Peyer's patch (tissue), 4 donors: Measurements from ENCODE around the gene MEG3. TPM values are rescaled to one million over a fixed set of nuclear protein-coding genes. Genes with fewer than 3 reads are reported as not detected.

ENCODE experiments used
- DNase-seq, 3 donors: peaks; one replicate each; pipeline ENCODE4 v3.0.0-alpha.2; 2017 to 2019
- H3K27ac ChIP-seq, 4 donors: fragments of 200-600 bp; sonication (generic); one replicate each; pipeline ENCODE4 v1.5.1; 2016 to 2019
- H3K27me3 ChIP-seq, 2 donors: fragments of 200-600 bp; sonication (generic); one replicate each; pipeline ENCODE4 v1.5.1; 2019
- H3K36me3 ChIP-seq, 3 donors: fragments of 200-600 bp; sonication (generic); one replicate each; pipeline ENCODE4 v1.5.1; 2016 to 2019
- H3K4me1 ChIP-seq, 4 donors: fragments of 200-600 bp; sonication (generic); one replicate each; pipeline ENCODE4 v1.5.1; 2016 to 2019
- H3K4me3 ChIP-seq, 4 donors: fragments of 200-600 bp; sonication (generic); 1 replicate in 3 of 4; 2 replicates in 1 of 4; pipeline ENCODE4 v1.5.1; 2016 to 2019; ENCODE audit warnings: mild to moderate bottlenecking in 1 of 4
- H3K9me3 ChIP-seq, 4 donors: fragments of 200-600 bp; sonication (generic); one replicate each; pipeline ENCODE4 v1.5.1; 2016 to 2019; ENCODE audit warnings: mild to moderate bottlenecking in 1 of 4
- CTCF ChIP-seq, 6 experiments: fragments of 450-650 bp in 4 of 6; fragments of 200-600 bp in 2 of 6; sonication (generic) in 1 of 6; IDR thresholded peaks; one replicate each; pipeline ENCODE4 v1.5.1; 2017 to 2019; ENCODE audit warnings: antibody characterized with exemption in 6 of 6, mild to moderate bottlenecking in 3 of 6, moderate library complexity in 1 of 6
- POLR2A ChIP-seq, 2 donors: fragments of 450-650 bp; IDR thresholded peaks; one replicate each; pipeline ENCODE4 v1.5.1; 2017; ENCODE audit warnings: antibody characterized with exemption in 2 of 2, mild to moderate bottlenecking in 2 of 2, moderate library complexity in 2 of 2
- total RNA-seq, 4 donors: library from RNA; depleted of rRNA; stranded (reverse); fragments of >200 nt; gene quantifications; one replicate each; pipeline ENCODE4 v1.1.0, GENCODE V29; 2016

Gene MEG3
- total RNA-seq, 4 donors from 2014 or later: 5.8 to 135 (median 33.8) TPM

- no peaks in the 10 kb centered on the region for H3K36me3 ChIP-seq
- DNase-seq: peak in 1 of 3 donors; percentile 41
- H3K27ac ChIP-seq: no peak overlapping the region
- H3K27me3 ChIP-seq: no peaks in the 10 kb centered on the region
- no peak overlapping the region for H3K4me3 ChIP-seq
- no peak for TF ChIP-seq POLR2A (IDR thresholded peaks at IDR 0.05)
- TF ChIP-seq CTCF (IDR thresholded peaks at IDR 0.05): no peak
- no peaks in the 10 kb centered on the region for H3K9me3 ChIP-seq
- H3K4me1 ChIP-seq: peaks cover 0 to 19% (median 0%) of the 10 kb centered on the region in 4 donors
Measured at GRCh38 chr14:100898935-100899883, 73.3 kb downstream of the MEG3 start.

GRCh38 chr14:100899884-100900771 is 74.2 kb downstream of the MEG3 start:
- no peaks in the 10 kb centered on the region for H3K36me3 ChIP-seq
- no peak overlapping the region for H3K4me3 ChIP-seq
- DNase-seq: peak in 1 of 3 donors; percentile 34
- TF ChIP-seq CTCF (IDR thresholded peaks at IDR 0.05) (no peak), POLR2A (IDR thresholded peaks at IDR 0.05) (no peak)
- H3K27ac ChIP-seq: no peak overlapping the region
- H3K27me3 ChIP-seq: no peaks in the 10 kb centered on the region
- no peaks in the 10 kb centered on the region for H3K9me3 ChIP-seq
- peaks cover 0 to 19% (median 0%) of the 10 kb centered on the region in 4 donors for H3K4me1 ChIP-seq

- Histone ChIP-seq H3K27me3 (no peaks in the 10 kb centered on the region), H3K4me3 (no peak overlapping the region), H3K36me3 (no peaks in the 10 kb centered on the region), H3K27ac (no peak overlapping the region), H3K9me3 (no peaks in the 10 kb centered on the region), H3K4me1 (peaks cover 0 to 19% (median 0%) of the 10 kb centered on the region in 4 donors)
- TF ChIP-seq POLR2A (IDR thresholded peaks at IDR 0.05) (no peak), CTCF (IDR thresholded peaks at IDR 0.05) (peak in 1 of 6 experiments; percentile 17)
- peak in 1 of 3 donors; percentile 44 for DNase-seq
Measured at GRCh38 chr14:100900837-100901390, 75.0 kb downstream of the MEG3 start.

GRCh38 chr14:100901391-100902183 is 75.7 kb downstream of the MEG3 start:
- Histone ChIP-seq H3K9me3 (no peaks in the 10 kb centered on the region), H3K4me1 (peaks cover 0 to 19% (median 0%) of the 10 kb centered on the region in 4 donors), H3K4me3 (no peak overlapping the region), H3K36me3 (no peaks in the 10 kb centered on the region), H3K27ac (no peak overlapping the region), H3K27me3 (no peaks in the 10 kb centered on the region)
- no peak for TF ChIP-seq POLR2A (IDR thresholded peaks at IDR 0.05)
- TF ChIP-seq CTCF (IDR thresholded peaks at IDR 0.05): no peak
- peak in 1 of 3 donors; percentile 32 for DNase-seq
